ENCODE data around the gene ATP5PD. TPM values are rescaled to one million over a fixed set of nuclear protein-coding genes. Genes with fewer than 3 reads are reported as not detected.

ATP5PD gene
- total and polyA plus RNA-seq, 2 of the 8 experiments (the other 6 are each of a cell fraction or from before 2014, with no cell fraction given): 335 to 407 TPM

DNA sequence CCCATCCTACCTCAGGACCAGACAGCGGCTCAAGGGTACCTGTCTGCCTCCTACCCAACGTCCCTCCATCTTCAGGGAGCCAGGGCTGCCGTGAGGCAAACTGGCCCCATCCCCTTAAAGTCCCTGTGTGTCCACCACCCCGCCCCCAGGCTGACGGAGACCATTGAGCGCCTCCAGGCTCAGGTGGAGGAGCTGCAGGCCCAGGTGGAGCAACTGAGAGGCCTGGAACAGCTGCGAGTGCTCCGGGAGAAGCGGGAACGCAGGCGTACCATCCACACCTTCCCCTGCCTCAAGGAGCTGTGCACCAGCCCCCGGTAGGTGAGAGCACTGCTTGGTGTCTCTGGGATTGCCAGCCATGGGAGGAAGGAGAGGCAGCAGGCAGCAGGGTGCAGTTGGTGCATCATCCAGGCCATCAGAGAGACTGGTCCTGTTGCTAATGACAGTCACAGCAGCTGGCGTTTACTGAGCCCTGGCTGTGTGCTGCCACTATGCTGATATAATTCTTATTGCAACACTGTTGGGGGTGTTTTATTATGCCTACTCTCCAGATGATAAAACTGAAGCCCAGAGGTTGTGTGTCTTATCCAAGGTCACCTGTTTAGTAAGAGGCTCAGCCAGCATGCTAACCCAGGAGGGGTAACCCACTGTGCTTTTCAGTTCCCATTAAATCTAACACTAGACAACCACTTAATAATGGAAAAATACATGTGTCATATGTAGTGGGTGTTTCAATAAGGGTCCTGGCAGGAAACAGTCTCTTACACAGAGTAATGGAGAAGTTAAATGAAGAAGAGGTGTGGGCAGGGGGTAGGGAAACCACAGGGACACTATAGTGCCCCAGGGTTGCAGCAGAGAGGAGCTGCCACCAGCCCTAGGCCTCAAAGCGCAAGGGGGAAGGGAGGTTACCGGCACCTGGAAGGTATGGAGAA, 44.6 kb downstream of the ATP5PD start (continued):
- TF ChIP-seq BRCA1 (IDR thresholded peaks at IDR 0.05; ENCODE audit: low read depth, low read length): no peak
- TF ChIP-seq, protein P1, sequence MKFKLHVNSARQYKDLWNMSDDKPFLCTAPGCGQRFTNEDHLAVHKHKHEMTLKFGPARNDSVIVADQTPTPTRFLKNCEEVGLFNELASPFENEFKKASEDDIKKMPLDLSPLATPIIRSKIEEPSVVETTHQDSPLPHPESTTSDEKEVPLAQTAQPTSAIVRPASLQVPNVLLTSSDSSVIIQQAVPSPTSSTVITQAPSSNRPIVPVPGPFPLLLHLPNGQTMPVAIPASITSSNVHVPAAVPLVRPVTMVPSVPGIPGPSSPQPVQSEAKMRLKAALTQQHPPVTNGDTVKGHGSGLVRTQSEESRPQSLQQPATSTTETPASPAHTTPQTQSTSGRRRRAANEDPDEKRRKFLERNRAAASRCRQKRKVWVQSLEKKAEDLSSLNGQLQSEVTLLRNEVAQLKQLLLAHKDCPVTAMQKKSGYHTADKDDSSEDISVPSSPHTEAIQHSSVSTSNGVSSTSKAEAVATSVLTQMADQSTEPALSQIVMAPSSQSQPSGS (IDR thresholded peaks at IDR 0.05; ENCODE audit: low read length): no peak
